GM23248 (cell line): ENCODE data around the gene MEP1A.

Experiments used
- EZH2 ChIP-seq: fragments of 200-600 bp; sonication (generic); IDR thresholded peaks from 2 replicates; pipeline ENCODE4 v1.6.1; 2018; ENCODE audit warnings: antibody characterized with exemption, mild to moderate bottlenecking; ENCODE audit not compliant: insufficient read depth, poor library complexity, severe bottlenecking
- EZH2phosphoT487 ChIP-seq: fragments of 200-600 bp; sonication (generic); IDR thresholded peaks from 2 replicates; pipeline ENCODE4 v1.6.1; 2018; ENCODE audit warnings: antibody characterized with exemption, moderate library complexity, mild to moderate bottlenecking, low read depth; ENCODE audit not compliant: insufficient read depth

DNA sequence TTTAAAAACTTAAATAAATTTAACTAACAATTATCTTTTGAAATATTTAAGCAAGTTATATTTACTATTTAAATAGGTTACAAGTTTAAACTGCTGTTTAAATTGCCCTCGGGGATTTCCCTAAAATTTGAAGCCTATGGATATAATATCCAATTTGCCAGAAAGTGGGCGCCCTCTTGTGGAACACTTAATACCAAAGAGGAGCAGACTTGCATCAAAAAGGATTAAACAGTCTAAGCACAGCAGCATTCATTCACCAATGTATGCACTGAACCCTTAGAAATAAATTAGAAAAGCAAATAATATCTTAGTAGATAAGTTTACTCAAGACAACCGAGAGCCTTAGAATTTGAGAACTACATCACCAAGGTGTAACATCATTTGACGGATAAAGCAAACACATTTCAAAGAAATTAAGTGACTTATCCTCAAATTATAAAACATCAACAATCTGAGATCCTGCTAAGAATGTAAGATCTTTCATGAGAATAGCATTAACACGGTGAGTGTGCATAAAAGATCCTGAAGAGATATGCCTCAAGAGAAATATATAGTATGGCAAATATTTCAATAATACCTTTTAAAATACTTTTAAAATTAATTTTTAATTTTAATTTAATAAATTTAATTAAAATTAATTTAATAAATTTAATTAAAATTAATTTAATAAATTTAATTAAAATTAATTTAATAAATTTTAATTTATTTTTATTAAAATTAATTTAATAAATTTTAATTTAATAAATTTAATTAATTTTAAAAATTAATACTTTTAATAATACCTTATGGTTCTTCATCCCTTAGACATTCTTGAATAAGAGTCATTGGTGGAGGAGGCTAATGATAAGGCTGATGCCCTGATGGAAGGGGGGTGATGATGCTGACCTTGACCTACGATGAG lies 11.5 kb upstream of the MEP1A start:
- TF ChIP-seq EZH2 = no peak
- no peak for TF ChIP-seq EZH2phosphoT487
